SH-SY5Y (cell line): Measurements from ENCODE around the gene RCN2.

Source experiments
- GATA2 ChIP-seq: IDR thresholded peaks from 2 replicates; pipeline ENCODE4 v1.6.1; 2011; ENCODE audit warnings: mild to moderate bottlenecking, low read depth, low read length
- GATA3 ChIP-seq: IDR thresholded peaks from 2 replicates; pipeline ENCODE4 v1.6.1; 2011; ENCODE audit warnings: low read depth, mild to moderate bottlenecking, low read length, moderate library complexity

DNA sequence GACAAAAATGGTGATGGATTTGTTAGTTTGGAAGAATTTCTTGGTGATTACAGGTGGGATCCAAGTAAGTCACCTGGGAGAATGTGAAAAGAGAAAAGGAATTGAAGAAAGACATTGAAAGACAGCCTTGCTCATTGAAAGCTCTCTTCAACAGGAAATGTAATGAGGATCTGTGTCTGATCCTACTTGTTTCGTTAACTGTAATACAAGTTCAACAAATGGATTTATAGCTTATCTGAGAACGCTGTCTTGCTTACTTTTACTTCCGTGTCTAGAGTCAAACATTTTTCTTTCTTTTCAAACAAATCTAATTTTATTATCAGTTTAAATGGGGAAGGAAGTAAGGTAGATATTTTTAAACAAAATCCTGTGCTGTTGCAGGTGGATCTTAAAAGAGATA is 15.9 kb downstream of the RCN2 start:
- TF ChIP-seq GATA3 (no peak), GATA2 (no peak)
